Brain microvascular endothelial cell (primary cell): ENCODE data around the gene TIGD7.

Experiments used
- DNase-seq: peaks from one replicate; pipeline ENCODE4 v3.0.0-alpha.2; 2020
- H3K27ac ChIP-seq: fragments of 250-450 bp; sonication (Bioruptor Pico); 2 replicates; pipeline ENCODE4 v1.5.1; 2020; ENCODE audit warnings: mild to moderate bottlenecking, moderate library complexity
- H3K27me3 ChIP-seq: fragments of 250-450 bp; sonication (Bioruptor Pico); replicated peaks from 2 replicates; pipeline ENCODE4 v1.5.1; 2020; ENCODE audit warnings: mild to moderate bottlenecking
- H3K36me3 ChIP-seq: fragments of 250-450 bp; sonication (Bioruptor Pico); replicated peaks from 2 replicates; pipeline ENCODE4 v1.5.1; 2020; ENCODE audit warnings: mild to moderate bottlenecking
- H3K4me3 ChIP-seq: 2 replicates; pipeline ENCODE4 v1.5.1; 2011; ENCODE audit warnings: low read depth, mild to moderate bottlenecking, control low read depth, low read length, moderate library complexity
- in situ Hi-C: cut with HindIII; loops from 2 replicates; pipeline ENCODE4 v1.10.0; 2017; ENCODE audit warnings: low sequenced_read_pairs, low pct_ligation_motif_present
- TF ChIP-seq, protein P1 (sequence below): IDR thresholded peaks from 2 replicates; pipeline ENCODE4 v1.5.1; 2011; ENCODE audit warnings: low read depth, mild to moderate bottlenecking, moderate library complexity, low read length, control low read depth, inconsistent platforms; ENCODE audit errors: missing control alignments

TIGD7 gene, protein sequence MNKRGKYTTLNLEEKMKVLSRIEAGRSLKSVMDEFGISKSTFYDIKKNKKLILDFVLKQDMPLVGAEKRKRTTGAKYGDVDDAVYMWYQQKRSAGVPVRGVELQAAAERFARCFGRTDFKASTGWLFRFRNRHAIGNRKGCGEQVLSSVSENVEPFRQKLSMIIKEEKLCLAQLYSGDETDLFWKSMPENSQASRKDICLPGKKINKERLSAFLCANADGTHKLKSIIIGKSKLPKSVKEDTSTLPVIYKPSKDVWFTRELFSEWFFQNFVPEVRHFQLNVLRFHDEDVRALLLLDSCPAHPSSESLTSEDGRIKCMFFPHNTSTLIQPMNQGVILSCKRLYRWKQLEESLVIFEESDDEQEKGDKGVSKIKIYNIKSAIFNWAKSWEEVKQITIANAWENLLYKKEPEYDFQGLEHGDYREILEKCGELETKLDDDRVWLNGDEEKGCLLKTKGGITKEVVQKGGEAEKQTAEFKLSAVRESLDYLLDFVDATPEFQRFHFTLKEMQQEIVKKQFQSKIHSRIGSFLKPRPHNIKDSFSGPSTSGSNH

DNA sequence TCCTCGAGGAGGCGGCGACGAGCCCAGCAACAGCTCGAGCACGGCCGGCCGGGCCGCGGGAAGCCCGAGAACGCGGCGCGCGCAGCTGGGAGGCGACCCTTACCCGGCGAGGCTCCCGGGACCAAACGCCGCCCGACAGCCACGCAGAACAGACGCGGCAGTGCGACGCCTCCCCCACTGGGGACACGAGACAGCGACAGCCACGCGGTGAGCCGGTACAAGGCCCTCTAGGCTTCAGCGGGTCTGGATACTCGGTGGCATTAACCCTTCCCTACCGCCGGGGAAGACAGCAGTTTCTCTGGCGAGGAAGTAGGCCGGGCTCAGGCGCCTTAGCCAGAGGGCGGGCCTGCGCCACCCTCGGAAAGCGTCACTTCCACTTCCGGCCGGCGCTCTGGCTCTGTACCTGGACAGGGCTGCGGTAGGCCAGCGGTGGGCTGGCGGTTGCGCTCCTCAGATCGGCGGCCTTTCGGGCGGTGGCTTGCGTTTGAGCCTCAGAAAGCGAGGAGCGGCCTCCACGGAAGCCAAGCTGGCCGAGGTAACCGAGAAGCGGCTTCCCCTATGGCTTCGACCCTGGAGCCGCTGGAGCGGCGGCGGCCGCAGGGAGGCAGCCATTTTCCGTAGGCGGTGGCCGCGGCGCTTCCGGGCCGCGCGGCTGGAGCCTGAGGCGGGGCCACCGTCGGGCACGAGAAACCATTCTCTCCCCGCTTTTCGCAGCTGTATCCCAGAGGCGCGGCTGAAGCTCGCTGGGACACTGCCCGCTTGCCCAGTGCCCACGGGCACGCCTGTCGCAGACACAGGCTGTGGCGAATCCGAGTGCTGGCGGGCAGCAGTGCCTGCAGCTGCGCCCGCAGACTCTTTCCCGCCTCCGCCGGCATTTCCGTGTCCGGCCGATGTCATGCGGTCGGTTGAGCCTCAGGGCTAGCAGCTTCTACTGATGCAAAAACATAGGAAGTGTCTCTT is at the start of gene TIGD7, which contains the start of gene ZNF75A:
Gene TIGD7, minus strand, starts transcription at position 322 of the 960 bp plus-strand sequence. CDS start 4,816 bp downstream, outside the sequence.
Gene ZNF75A, plus strand, starts transcription at position 389 of the 960 bp plus-strand sequence. CDS start 2,932 bp downstream, outside the sequence.
- in situ Hi-C loops = no loop called here
- peak within 1 kb of the TSS; percentile 66 for H3K4me3 ChIP-seq
- DNase-seq = peak; percentile 81
- H3K36me3 ChIP-seq = peaks cover 11% of the 10 kb centered on the region
- peak within 1 kb of the TSS; percentile 83 for H3K27ac ChIP-seq
- TF ChIP-seq, protein P1, sequence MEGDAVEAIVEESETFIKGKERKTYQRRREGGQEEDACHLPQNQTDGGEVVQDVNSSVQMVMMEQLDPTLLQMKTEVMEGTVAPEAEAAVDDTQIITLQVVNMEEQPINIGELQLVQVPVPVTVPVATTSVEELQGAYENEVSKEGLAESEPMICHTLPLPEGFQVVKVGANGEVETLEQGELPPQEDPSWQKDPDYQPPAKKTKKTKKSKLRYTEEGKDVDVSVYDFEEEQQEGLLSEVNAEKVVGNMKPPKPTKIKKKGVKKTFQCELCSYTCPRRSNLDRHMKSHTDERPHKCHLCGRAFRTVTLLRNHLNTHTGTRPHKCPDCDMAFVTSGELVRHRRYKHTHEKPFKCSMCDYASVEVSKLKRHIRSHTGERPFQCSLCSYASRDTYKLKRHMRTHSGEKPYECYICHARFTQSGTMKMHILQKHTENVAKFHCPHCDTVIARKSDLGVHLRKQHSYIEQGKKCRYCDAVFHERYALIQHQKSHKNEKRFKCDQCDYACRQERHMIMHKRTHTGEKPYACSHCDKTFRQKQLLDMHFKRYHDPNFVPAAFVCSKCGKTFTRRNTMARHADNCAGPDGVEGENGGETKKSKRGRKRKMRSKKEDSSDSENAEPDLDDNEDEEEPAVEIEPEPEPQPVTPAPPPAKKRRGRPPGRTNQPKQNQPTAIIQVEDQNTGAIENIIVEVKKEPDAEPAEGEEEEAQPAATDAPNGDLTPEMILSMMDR = no peak
- no peaks in the 10 kb centered on the region for H3K27me3 ChIP-seq

DNA sequence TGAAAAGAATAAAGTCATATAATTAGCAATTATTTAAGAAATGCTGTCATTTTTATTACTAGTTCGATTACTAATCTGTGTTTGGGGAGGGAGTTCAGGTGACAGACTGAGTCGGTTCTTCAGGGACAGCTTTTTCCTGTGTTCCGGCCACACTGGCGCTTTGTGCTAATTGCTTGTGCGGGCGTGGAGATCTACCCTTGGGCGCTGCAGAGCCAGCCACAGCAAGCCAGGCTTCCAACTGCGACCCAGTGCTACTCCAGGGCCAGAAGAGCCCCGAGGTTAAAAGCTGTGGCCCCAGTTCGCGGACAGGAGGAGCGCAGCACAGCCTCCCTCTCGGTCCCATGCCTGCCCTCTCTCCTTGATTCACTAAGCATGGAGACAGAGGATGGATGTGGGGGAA is 43.9 kb upstream of the TIGD7 start:
- Histone ChIP-seq H3K4me3 (no peak overlapping the region), H3K27me3 (no peaks in the 10 kb centered on the region), H3K36me3 (no peaks in the 10 kb centered on the region), H3K27ac (no peak overlapping the region)
- DNase-seq = no peak
- TF ChIP-seq, protein P1 = no peak
- in situ Hi-C loops = no loop called here

DNA sequence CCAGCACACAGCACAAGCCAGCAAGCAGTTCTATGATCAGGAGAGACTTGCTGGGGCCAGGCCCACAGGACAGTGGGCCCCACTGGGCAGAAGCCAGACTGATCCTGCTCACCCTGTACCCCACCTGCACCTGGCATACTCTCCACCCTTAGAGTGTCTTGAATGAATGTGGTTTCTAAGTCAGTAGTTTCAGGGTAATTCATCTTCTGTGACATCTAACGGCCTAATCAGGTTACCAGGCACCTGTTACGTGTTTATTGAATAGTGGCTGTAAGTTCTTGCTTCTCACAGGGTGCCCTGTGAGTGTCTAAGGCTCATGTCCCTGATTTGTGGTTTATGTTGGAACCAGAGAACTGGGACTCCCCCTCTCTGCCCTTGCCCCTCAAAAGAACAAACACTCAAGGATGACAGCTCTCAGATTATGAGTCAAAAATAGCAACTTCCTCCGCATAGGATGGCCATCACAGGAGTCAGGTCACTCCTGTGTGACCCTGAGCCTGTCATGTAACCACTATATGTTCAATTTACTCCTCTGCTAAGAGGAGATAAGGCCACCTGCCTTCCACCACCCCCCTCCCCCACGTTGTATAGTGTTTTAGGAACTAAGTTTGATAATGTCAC is 43.4 kb upstream of the TIGD7 start:
- in situ Hi-C loops = no loop called here
- no peak overlapping the region for H3K4me3 ChIP-seq
- no peaks in the 10 kb centered on the region for H3K27me3 ChIP-seq
- no peaks in the 10 kb centered on the region for H3K36me3 ChIP-seq
- H3K27ac ChIP-seq = no peak overlapping the region
- no peak for DNase-seq
- TF ChIP-seq, protein P1 = no peak

DNA sequence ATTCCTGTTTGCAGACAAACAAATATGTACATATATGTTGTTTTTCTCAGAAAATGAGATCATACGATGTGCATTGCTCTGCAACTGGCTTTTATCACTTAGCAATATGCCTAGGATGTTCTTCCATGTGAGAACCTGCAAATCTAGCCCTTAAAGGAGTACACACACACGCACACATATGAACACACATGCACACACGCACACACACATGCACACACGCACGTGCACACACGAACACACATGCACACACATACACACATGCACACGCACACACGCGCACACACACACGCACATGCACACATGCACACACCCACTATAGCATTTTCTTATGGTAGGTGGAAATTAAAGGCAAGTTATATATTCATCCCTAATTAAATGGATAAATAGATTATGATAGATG is 42.4 kb upstream of the TIGD7 start:
- H3K27me3 ChIP-seq = no peaks in the 10 kb centered on the region
- no peak overlapping the region for H3K4me3 ChIP-seq
- no peak overlapping the region for H3K27ac ChIP-seq
- TF ChIP-seq, protein P1 = no peak
- in situ Hi-C loops = no loop called here
- no peaks in the 10 kb centered on the region for H3K36me3 ChIP-seq
- no peak for DNase-seq

DNA sequence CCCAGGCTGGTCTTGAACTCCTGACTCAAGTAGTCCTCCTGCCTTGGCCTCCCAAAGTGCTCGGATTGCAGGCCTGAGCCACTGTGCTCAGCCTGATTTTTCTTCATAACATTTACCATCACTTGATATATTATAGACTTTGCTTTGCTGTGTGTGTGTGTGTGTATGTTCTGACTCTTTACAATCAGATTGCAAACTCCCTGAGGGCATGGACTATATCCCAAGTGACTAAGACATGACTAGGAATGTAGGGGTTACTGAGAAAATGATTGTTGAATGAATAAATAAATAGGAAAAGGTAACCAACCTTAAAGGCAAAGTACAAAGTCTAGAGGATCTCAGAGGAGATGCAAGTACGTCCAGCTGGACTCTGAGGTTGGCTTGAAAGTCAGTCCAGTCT is 40.8 kb upstream of the TIGD7 start:
- Histone ChIP-seq H3K27me3 (no peaks in the 10 kb centered on the region), H3K27ac (no peak overlapping the region), H3K4me3 (no peak overlapping the region), H3K36me3 (no peaks in the 10 kb centered on the region)
- DNase-seq = no peak
- TF ChIP-seq, protein P1 = no peak
- in situ Hi-C loops = no loop called here
